Measurements from ENCODE around the gene RALGAPA2. TPM values are rescaled to one million over a fixed set of nuclear protein-coding genes. Genes with fewer than 3 reads are reported as not detected.

RALGAPA2 gene
- total RNA-seq, 4 donors from 2014 or later: 25.9 to 48.9 (median 38.6) TPM

- Histone ChIP-seq H3K4me1 (no peaks in the 10 kb centered on the region), H3K4me3 (no peak overlapping the region), H3K9me3 (no peaks in the 10 kb centered on the region), H3K36me3 (no peaks in the 10 kb centered on the region), H3K27me3 (no peaks in the 10 kb centered on the region), H3K27ac (no peak overlapping the region)
- intact Hi-C loops (cut with DNase I; ENCODE audit: low total_unique reads): no loop called here
- TF ChIP-seq, protein P1, sequence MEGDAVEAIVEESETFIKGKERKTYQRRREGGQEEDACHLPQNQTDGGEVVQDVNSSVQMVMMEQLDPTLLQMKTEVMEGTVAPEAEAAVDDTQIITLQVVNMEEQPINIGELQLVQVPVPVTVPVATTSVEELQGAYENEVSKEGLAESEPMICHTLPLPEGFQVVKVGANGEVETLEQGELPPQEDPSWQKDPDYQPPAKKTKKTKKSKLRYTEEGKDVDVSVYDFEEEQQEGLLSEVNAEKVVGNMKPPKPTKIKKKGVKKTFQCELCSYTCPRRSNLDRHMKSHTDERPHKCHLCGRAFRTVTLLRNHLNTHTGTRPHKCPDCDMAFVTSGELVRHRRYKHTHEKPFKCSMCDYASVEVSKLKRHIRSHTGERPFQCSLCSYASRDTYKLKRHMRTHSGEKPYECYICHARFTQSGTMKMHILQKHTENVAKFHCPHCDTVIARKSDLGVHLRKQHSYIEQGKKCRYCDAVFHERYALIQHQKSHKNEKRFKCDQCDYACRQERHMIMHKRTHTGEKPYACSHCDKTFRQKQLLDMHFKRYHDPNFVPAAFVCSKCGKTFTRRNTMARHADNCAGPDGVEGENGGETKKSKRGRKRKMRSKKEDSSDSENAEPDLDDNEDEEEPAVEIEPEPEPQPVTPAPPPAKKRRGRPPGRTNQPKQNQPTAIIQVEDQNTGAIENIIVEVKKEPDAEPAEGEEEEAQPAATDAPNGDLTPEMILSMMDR (IDR thresholded peaks at IDR 0.05): no peak
- TF ChIP-seq POLR2A (IDR thresholded peaks at IDR 0.05): no peak
- no peak for DNase-seq
These were observed 56.6 kb downstream of the RALGAPA2 start for GRCh38 chr20:20655883-20656282.

GRCh38 chr20:20649945-20650344 lies 62.5 kb downstream of the RALGAPA2 start:
- intact Hi-C loops (cut with DNase I; ENCODE audit: low total_unique reads): no loop called here
- Histone ChIP-seq H3K36me3 (no peaks in the 10 kb centered on the region), H3K4me3 (no peak overlapping the region), H3K9me3 (no peaks in the 10 kb centered on the region), H3K27me3 (no peaks in the 10 kb centered on the region), H3K4me1 (no peaks in the 10 kb centered on the region), H3K27ac (no peak overlapping the region)
- no peak for DNase-seq
- TF ChIP-seq, protein P1 (IDR thresholded peaks at IDR 0.05): no peak
- no peak for TF ChIP-seq POLR2A (IDR thresholded peaks at IDR 0.05)

GRCh38 chr20:20643927-20644326 lies 68.5 kb downstream of the RALGAPA2 start:
- Histone ChIP-seq H3K27ac (no peak overlapping the region), H3K27me3 (no peaks in the 10 kb centered on the region), H3K9me3 (no peaks in the 10 kb centered on the region), H3K36me3 (no peaks in the 10 kb centered on the region), H3K4me3 (no peak overlapping the region), H3K4me1 (no peaks in the 10 kb centered on the region)
- no peak for TF ChIP-seq POLR2A (IDR thresholded peaks at IDR 0.05)
- TF ChIP-seq, protein P1 (IDR thresholded peaks at IDR 0.05): no peak
- intact Hi-C loops (cut with DNase I; ENCODE audit: low total_unique reads): no loop called here
- no peak for DNase-seq

- no peak for DNase-seq
- Histone ChIP-seq H3K36me3 (no peaks in the 10 kb centered on the region), H3K4me3 (no peak overlapping the region), H3K27me3 (no peaks in the 10 kb centered on the region), H3K9me3 (no peaks in the 10 kb centered on the region), H3K27ac (no peak overlapping the region), H3K4me1 (no peaks in the 10 kb centered on the region)
- TF ChIP-seq POLR2A (IDR thresholded peaks at IDR 0.05): no peak
- TF ChIP-seq, protein P1 (IDR thresholded peaks at IDR 0.05): no peak
- intact Hi-C loops (cut with DNase I; ENCODE audit: low total_unique reads): no loop called here
These were observed 70.7 kb downstream of the RALGAPA2 start for GRCh38 chr20:20641783-20642182.

DNA sequence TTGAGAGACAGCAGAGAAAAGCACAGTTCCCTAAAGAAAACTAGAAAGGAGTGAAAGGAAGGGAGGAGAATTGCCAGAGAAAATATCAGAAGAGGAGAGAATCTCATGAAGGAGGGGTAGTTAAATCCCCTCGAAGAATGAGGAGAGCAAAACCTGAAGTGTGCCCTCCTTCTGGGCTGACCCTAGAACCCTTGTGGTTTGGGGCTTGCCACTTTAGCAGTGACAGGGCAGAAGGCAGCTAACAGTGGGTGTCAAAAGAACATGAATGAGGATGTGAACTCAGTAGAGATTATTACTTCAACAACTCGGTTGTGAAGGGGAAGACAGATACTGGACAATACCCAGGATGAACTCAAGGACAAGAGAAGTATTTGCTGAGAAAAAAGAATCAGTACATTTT lies 73.6 kb downstream of the RALGAPA2 start:
- H3K4me1 ChIP-seq: no peaks in the 10 kb centered on the region
- H3K27me3 ChIP-seq: no peaks in the 10 kb centered on the region
- no peak for DNase-seq
- intact Hi-C loops (cut with DNase I; ENCODE audit: low total_unique reads): no loop called here
- TF ChIP-seq, protein P1 (IDR thresholded peaks at IDR 0.05): no peak
- no peak for TF ChIP-seq POLR2A (IDR thresholded peaks at IDR 0.05)
- no peaks in the 10 kb centered on the region for H3K36me3 ChIP-seq
- no peaks in the 10 kb centered on the region for H3K9me3 ChIP-seq
- H3K27ac ChIP-seq: no peak overlapping the region
- H3K4me3 ChIP-seq: no peak overlapping the region
